ENCODE measurements around the gene CEP20.

The CEP20 gene

DNA sequence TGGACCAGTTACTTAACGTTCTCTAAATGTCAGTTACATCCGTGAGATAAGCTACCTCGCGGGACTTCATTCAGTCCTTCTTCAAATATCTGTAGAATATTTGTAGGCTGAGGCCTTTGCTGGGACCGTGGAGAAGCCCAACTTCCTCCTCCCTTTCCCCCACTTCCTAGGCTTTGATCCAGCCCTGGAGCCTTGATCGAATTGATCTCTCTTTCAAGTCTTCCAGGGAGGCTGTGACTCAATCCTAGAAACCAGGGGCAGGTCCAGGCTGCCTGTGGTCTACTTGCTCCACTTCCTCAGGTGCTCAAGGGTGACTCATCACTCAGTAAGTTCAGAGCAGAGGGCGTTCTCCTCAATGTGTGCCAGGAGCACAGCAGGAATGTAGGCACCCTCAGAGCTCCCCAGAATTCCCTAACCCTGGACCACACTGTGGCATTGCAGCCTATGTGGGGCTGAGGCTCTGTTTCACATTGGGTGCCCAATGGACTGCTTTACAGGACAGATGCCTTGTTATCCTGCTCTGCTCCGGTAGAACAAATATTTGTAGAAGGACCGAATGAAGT lies 11.2 kb upstream of the CEP20 start:
- Histone ChIP-seq H3K27me3 (ENCODE audit: insufficient read depth, low read length, poor library complexity, severe bottlenecking) (no peaks in the 10 kb centered on the region), H3K4me2 (ENCODE audit: low read depth, low read length, poor library complexity, severe bottlenecking) (no peak overlapping the region), H3K79me2 (ENCODE audit: insufficient read depth, low read length) (no peaks in the 10 kb centered on the region), H3K9ac (ENCODE audit: low read depth, low read length, poor library complexity, severe bottlenecking) (no peak overlapping the region), H2AFZ (ENCODE audit: low read length) (no peak overlapping the region), H3K4me1 (ENCODE audit: insufficient read depth, low read length, poor library complexity, severe bottlenecking) (peaks cover 5% of the 10 kb centered on the region), H3F3A (ENCODE audit: low read depth) (no peaks in the 10 kb centered on the region), H3K36me3 (ENCODE audit: insufficient read depth, low read length) (no peaks in the 10 kb centered on the region), H3K9me2 (replicated peaks; ENCODE audit: low read depth, low read length) (no peaks in the 10 kb centered on the region), H4K20me1 (ENCODE audit: insufficient read depth, low read length, poor library complexity, severe bottlenecking) (no peaks in the 10 kb centered on the region), H3K9me3 (ENCODE audit: insufficient read depth, low read depth, low read length) (no peaks in the 10 kb centered on the region), H3K4me3 (ENCODE audit: low read length, poor library complexity, severe bottlenecking) (no peak overlapping the region)
- no peak for TF ChIP-seq EZH2phosphoT487 (IDR thresholded peaks at IDR 0.05; ENCODE audit: borderline replicate concordance)
- TF ChIP-seq, protein P1, sequence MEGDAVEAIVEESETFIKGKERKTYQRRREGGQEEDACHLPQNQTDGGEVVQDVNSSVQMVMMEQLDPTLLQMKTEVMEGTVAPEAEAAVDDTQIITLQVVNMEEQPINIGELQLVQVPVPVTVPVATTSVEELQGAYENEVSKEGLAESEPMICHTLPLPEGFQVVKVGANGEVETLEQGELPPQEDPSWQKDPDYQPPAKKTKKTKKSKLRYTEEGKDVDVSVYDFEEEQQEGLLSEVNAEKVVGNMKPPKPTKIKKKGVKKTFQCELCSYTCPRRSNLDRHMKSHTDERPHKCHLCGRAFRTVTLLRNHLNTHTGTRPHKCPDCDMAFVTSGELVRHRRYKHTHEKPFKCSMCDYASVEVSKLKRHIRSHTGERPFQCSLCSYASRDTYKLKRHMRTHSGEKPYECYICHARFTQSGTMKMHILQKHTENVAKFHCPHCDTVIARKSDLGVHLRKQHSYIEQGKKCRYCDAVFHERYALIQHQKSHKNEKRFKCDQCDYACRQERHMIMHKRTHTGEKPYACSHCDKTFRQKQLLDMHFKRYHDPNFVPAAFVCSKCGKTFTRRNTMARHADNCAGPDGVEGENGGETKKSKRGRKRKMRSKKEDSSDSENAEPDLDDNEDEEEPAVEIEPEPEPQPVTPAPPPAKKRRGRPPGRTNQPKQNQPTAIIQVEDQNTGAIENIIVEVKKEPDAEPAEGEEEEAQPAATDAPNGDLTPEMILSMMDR (conservative IDR thresholded peaks at IDR 0.05; ENCODE audit: low read length): no peak

DNA sequence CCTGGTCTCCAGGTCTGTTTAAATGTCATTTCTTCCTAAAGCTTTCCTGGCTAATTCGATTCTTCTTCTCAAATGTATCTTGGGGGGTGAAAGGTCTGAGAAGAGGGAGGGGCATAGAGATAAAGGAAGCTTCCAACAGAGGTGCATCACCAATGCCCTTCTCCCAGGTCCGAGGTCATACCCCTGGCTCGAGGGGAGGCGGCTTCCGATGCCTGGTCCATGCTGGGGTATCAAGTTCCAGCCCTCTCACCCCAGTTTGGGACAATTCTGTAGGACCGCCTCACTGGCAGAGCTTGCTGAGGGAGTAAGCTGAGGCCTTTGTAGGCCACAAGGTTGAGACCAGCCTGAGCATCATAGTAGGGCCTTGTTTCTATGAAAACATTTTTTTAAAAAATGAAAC lies 10.3 kb upstream of the CEP20 start:
- no peaks in the 10 kb centered on the region for H4K20me1 ChIP-seq (ENCODE audit: insufficient read depth, low read length, poor library complexity, severe bottlenecking)
- H3K4me1 ChIP-seq (ENCODE audit: insufficient read depth, low read length, poor library complexity, severe bottlenecking): peaks cover 5% of the 10 kb centered on the region
- no peak overlapping the region for H3K9ac ChIP-seq (ENCODE audit: low read depth, low read length, poor library complexity, severe bottlenecking)
- no peaks in the 10 kb centered on the region for H3K27me3 ChIP-seq (ENCODE audit: insufficient read depth, low read length, poor library complexity, severe bottlenecking)
- no peaks in the 10 kb centered on the region for H3K36me3 ChIP-seq (ENCODE audit: insufficient read depth, low read length)
- TF ChIP-seq, protein P1 (conservative IDR thresholded peaks at IDR 0.05; ENCODE audit: low read length): no peak
- TF ChIP-seq EZH2phosphoT487 (IDR thresholded peaks at IDR 0.05; ENCODE audit: borderline replicate concordance): no peak
- no peak overlapping the region for H3K4me2 ChIP-seq (ENCODE audit: low read depth, low read length, poor library complexity, severe bottlenecking)
- H3K9me3 ChIP-seq (ENCODE audit: insufficient read depth, low read depth, low read length): no peaks in the 10 kb centered on the region
- no peaks in the 10 kb centered on the region for H3K79me2 ChIP-seq (ENCODE audit: insufficient read depth, low read length)
- H3K4me3 ChIP-seq (ENCODE audit: low read length, poor library complexity, severe bottlenecking): no peak overlapping the region
- no peak overlapping the region for H2AFZ ChIP-seq (ENCODE audit: low read length)
- H3K9me2 ChIP-seq (replicated peaks; ENCODE audit: low read depth, low read length): no peaks in the 10 kb centered on the region
- no peaks in the 10 kb centered on the region for H3F3A ChIP-seq (ENCODE audit: low read depth)

DNA sequence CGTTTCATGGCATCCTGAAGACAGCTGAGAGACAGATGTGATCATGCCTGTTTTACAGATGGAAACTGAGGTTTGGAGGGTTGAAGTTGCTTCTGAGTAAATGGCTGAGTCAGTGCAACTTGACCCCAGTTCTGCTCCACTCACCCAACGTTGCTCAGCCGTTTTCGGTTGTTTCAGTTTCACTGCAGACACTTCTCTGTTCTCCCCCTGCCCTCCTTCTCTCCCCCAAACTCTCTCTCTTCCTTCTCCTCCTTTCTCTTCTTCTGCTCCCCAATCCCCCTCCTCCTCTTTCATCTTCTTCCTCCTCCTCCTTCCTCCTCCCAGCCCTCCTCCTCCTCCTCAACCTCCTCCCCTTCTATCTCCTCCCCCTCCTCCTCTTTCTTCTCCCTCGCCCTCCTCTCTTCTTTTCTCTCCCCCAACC lies 9.4 kb upstream of the CEP20 start:
- Histone ChIP-seq H3K9me2 (replicated peaks; ENCODE audit: low read depth, low read length) (no peaks in the 10 kb centered on the region), H3F3A (ENCODE audit: low read depth) (no peaks in the 10 kb centered on the region), H3K4me3 (ENCODE audit: low read length, poor library complexity, severe bottlenecking) (no peak overlapping the region), H2AFZ (ENCODE audit: low read length) (no peak overlapping the region), H3K27me3 (ENCODE audit: insufficient read depth, low read length, poor library complexity, severe bottlenecking) (no peaks in the 10 kb centered on the region), H3K4me1 (ENCODE audit: insufficient read depth, low read length, poor library complexity, severe bottlenecking) (peaks cover 5% of the 10 kb centered on the region), H3K36me3 (ENCODE audit: insufficient read depth, low read length) (no peaks in the 10 kb centered on the region), H4K20me1 (ENCODE audit: insufficient read depth, low read length, poor library complexity, severe bottlenecking) (no peaks in the 10 kb centered on the region), H3K9me3 (ENCODE audit: insufficient read depth, low read depth, low read length) (no peaks in the 10 kb centered on the region), H3K4me2 (ENCODE audit: low read depth, low read length, poor library complexity, severe bottlenecking) (no peak overlapping the region), H3K9ac (ENCODE audit: low read depth, low read length, poor library complexity, severe bottlenecking) (no peak overlapping the region), H3K79me2 (ENCODE audit: insufficient read depth, low read length) (no peaks in the 10 kb centered on the region)
- TF ChIP-seq, protein P1 (conservative IDR thresholded peaks at IDR 0.05; ENCODE audit: low read length): no peak
- TF ChIP-seq EZH2phosphoT487 (IDR thresholded peaks at IDR 0.05; ENCODE audit: borderline replicate concordance): no peak

Data from Loucy (cell line).